Breast epithelium (tissue), 3 donors: Measurements from ENCODE around the gene L3MBTL2.

Source experiments
- CTCF ChIP-seq, 3 donors: fragments of 450-650 bp; IDR thresholded peaks; one replicate each; pipeline ENCODE4 v1.5.1; 2016 to 2017; ENCODE audit warnings: antibody characterized with exemption in 3 of 3, mild to moderate bottlenecking in 3 of 3, moderate library complexity in 3 of 3
- POLR2A ChIP-seq: fragments of 450-650 bp; IDR thresholded peaks from one replicate; pipeline ENCODE4 v1.6.1; 2016; ENCODE audit warnings: antibody characterized with exemption, mild to moderate bottlenecking, moderate library complexity

- TF ChIP-seq CTCF (IDR thresholded peaks at IDR 0.05) (no peak), POLR2A (no peak)
Measured at GRCh38 chr22:41203118-41203517, 2.0 kb upstream of the L3MBTL2 start.
